Coronary artery (tissue), 2 donors: ENCODE data around the gene TTC17.
"Not testable (repeated sequence)": the region's sequence is repeated elsewhere in the genome, so short reads cannot be mapped to it uniquely, and the experiment has no call there.

Source experiments
- DNase-seq: peaks from one replicate; pipeline ENCODE4 v3.0.0-alpha.2; 2017; ENCODE audit warnings: low spot score
- H3K27ac ChIP-seq, 2 donors: fragments of 200-600 bp; sonication (generic); one replicate each; pipeline ENCODE4 v1.5.1; 2016 to 2019
- H3K4me3 ChIP-seq: fragments of 200-600 bp; sonication (generic); 2 replicates; pipeline ENCODE4 v1.5.1; 2016; ENCODE audit warnings: mild to moderate bottlenecking, moderate library complexity
- TF ChIP-seq, protein P1 (sequence below): fragments of 200-600 bp; sonication (generic); IDR thresholded peaks from one replicate; pipeline ENCODE4 v1.5.1; 2019; ENCODE audit warnings: antibody characterized with exemption

The TTC17 gene

DNA sequence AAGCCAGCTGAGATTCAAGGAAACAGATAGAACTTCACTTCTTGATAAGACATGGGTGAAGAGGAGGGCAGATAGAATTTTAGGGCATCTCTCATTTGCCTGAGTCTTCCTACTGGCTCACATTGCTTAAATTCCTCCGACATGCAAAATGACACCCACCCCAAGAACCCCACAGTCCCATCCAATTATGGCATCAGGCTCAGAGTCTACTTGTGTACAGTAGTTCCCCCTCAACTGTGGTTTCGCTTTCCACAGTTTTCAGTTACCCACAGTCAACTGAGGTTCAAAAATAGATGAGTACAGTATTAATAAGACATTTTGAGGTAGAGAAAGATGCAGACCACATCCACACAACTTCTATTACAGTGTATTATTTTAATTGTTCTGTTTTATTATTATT is 99.8 kb downstream of the TTC17 start:
- H3K27ac ChIP-seq = no peak overlapping the region
- TF ChIP-seq, protein P1, sequence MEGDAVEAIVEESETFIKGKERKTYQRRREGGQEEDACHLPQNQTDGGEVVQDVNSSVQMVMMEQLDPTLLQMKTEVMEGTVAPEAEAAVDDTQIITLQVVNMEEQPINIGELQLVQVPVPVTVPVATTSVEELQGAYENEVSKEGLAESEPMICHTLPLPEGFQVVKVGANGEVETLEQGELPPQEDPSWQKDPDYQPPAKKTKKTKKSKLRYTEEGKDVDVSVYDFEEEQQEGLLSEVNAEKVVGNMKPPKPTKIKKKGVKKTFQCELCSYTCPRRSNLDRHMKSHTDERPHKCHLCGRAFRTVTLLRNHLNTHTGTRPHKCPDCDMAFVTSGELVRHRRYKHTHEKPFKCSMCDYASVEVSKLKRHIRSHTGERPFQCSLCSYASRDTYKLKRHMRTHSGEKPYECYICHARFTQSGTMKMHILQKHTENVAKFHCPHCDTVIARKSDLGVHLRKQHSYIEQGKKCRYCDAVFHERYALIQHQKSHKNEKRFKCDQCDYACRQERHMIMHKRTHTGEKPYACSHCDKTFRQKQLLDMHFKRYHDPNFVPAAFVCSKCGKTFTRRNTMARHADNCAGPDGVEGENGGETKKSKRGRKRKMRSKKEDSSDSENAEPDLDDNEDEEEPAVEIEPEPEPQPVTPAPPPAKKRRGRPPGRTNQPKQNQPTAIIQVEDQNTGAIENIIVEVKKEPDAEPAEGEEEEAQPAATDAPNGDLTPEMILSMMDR = no peak
- no peak overlapping the region for H3K4me3 ChIP-seq
- DNase-seq = no peak

DNA sequence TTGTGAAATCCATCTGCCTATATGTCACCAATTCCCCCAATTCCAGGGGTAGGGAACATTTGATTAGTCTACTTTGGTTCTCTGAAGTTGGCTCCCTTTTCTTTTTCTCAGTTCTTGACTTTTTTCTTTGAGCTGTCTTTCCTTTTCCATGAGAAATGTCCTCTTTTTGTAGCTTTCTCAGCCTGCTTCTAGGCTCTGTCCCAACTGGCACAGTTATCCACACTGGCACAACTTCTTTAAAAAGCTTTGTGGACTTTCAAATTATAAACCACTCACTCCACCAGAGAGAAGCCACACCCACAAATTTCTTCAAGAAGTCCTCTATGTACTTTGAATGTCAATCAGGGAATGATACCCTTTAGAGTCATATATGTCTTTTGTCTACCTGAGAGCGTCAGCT is 100.5 kb downstream of the TTC17 start:
- TF ChIP-seq, protein P1 = no peak
- no peak overlapping the region for H3K27ac ChIP-seq
- no peak for DNase-seq
- no peak overlapping the region for H3K4me3 ChIP-seq

DNA sequence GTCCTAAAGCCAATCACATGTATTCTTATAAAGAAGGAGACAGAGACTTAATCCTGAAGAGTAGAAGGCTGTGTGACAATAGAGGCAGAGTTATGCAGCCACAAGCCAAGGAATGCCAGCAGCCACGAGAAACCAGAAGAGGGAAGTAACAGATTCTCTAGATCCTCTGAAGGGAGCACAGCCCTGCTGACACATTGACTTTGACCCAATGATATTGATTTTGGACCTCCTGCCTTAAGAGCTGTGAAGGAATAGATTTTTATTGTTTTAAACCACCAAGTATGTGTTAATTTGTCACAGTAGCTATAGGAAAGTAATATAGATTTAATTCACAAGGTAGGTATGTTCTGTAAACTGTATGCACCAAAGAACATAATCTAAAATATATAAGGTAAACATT is 103.6 kb downstream of the TTC17 start:
- Histone ChIP-seq H3K27ac (no peak overlapping the region), H3K4me3 (no peak overlapping the region)
- TF ChIP-seq, protein P1 = no peak
- no peak for DNase-seq

DNA sequence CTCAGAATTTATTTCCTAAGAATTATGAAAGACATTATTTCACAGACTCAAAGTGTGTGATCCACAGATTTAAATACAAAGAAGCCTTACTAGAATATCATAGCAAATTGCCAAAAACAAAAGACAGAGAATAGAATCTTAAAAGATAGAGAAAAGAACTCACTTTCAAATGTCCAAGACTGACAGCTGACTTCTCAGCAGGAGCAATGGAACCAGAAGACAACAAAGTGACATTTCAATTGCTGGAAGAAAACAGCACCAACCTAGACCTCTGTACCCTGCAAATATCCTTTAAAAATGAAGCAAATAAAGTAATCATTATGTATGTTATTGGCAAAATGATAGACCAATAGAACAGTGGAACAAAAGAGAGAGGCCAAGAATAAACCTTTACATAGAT is 109.2 kb downstream of the TTC17 start:
- TF ChIP-seq, protein P1 = no peak
- no peak overlapping the region for H3K4me3 ChIP-seq
- H3K27ac ChIP-seq = no peak overlapping the region
- DNase-seq = no peak

DNA sequence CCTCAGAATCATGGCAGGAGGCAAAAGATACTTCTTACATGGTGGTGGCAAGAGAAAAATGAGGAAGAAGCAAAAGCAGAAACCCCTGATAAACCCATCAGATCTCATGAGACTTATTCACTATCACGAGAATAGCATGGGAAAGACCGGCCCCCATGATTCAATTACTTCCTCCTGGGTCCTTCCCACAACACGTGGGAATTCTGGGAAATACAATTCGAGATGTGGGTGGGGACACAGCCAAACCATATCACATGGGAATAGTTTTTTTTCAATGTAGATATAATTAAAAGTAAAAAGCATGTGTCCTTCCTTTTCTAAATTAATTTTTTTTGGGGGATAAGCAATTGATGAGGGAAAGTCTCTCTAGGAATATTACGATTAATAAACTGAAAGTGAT is 118.8 kb downstream of the TTC17 start:
- DNase-seq = not testable (repeated sequence)

DNA sequence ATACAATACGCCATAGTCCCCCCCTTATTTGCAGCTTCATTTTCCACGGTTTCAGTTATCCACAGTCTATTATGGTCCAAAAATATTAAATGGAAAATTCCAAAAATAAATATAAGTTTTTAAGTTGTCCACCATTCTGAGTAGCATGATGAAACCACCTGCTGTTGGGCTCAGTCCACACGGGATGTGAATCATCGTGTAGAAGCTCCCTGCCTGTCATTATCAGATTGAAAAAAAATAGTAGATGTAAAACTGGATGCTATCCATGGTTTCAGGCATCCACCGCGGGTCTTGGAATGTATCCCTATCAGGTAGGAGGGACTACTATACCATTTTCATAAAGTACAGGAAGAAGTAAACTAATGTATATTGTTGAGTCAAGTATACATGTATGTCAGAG is 127.4 kb downstream of the TTC17 start:
- Histone ChIP-seq H3K27ac (no peak overlapping the region), H3K4me3 (no peak overlapping the region)
- TF ChIP-seq, protein P1 = no peak
- no peak for DNase-seq

More for the DNA sequence above, 118.8 kb downstream of the TTC17 start:
- H3K27ac ChIP-seq, H3K4me3 ChIP-seq: not testable (repeated sequence)

DNA sequence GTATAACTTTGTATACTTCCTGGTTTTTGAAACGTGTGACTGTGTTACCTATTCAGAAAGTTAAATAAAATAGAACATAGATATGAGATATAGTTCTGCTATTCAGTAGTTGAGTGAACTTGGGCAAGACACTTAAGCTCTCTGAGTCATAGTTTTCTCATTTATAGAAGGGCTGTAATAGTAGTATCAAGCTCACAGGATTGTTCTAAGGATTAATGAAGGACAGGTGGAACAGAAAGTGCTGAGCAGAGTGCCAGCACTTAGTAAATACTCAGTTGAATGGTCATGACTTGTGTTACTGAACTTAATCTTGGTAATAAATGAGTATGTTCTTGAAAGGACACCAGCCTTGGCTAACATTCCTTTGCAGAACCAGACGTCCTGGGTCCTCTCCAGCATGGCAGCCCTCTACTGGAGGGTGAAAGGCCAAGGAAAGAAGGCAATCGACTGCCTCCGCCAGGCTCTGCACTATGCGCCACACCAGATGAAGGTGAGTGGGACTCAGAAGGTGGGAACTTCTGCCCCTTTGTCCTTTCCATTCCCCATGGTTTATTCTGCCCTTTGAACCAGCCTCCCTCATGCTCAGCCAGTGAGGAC is 131.2 kb downstream of the TTC17 start:
- H3K4me3 ChIP-seq = no peak overlapping the region
- no peak for DNase-seq
- no peak overlapping the region for H3K27ac ChIP-seq
- TF ChIP-seq, protein P1 = no peak

DNA sequence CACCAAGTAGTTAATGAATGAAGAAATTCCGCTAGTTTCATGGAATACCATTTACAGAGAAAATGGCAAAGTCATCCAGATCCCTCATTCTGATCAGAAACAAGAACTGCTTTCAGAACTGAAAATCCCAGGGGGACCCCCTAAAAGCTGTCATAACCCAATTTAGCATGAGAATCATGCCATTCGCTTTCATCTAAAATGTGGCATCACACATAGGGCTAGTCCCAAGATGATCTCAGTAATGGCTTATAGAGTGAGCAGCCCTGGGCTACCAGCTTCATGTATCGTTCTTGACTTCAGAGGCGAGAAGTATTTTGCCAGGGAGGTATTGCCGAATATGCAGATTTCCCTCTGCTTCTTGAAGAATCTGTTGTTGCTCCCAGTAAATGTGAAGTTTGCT is 134.0 kb downstream of the TTC17 start:
- DNase-seq = no peak
- TF ChIP-seq, protein P1 = no peak
- Histone ChIP-seq H3K27ac (no peak overlapping the region), H3K4me3 (no peak overlapping the region)
